Measurements from ENCODE around the gene LAPTM4A. TPM values are rescaled to one million over a fixed set of nuclear protein-coding genes. Genes with fewer than 3 reads are reported as not detected.

Gene LAPTM4A
- total RNA-seq, 2 experiments from 2014 or later = 8.4 to 26.2 TPM

DNA sequence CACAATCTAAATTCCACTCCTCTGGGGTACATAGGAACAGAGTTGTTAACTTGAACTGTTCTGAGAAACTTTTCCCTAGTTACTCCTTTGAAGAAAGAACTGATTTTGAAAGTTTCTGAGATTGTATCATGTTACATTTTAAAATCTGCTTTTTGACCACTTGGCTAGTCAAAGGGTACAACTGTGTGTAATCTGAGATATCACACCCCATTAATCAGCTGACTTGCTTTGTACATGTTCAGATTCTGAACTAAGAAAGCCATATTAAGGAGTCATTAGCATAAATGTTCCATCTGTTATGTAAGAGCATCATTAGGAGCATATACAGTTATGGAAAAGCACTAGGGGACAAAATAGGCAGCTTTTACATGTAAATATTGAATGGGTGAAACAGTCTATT lies 57.7 kb downstream of the LAPTM4A start:
- Histone ChIP-seq H3K79me2 (ENCODE audit: insufficient read depth, low read depth, low read length) (no peaks in the 10 kb centered on the region), H3K4me3 (ENCODE audit: low read depth, low read length, poor library complexity, severe bottlenecking) (no peak overlapping the region), H3K9me2 (ENCODE audit: insufficient read depth, low read length) (no peaks in the 10 kb centered on the region), H3K27ac (ENCODE audit: low read depth, low read length, poor library complexity, severe bottlenecking) (no peak overlapping the region), H3K36me3 (ENCODE audit: insufficient read depth, low read length) (no peaks in the 10 kb centered on the region), H4K20me1 (ENCODE audit: insufficient read depth, low read length) (no peaks in the 10 kb centered on the region), H3K9me3 (ENCODE audit: low read length) (no peaks in the 10 kb centered on the region), H2AFZ (ENCODE audit: low read length) (no peak overlapping the region), H3K4me2 (ENCODE audit: low read length) (no peak overlapping the region), H3K4me1 (ENCODE audit: insufficient read depth, low read length, poor library complexity, severe bottlenecking) (no peaks in the 10 kb centered on the region)
- intact Hi-C loops (cut with micrococcal nuclease; ENCODE audit: unreplicated experiment) = no loop called here
- BruUV-seq (replicated peaks) = no TSS peak
- DNase-seq (ENCODE audit: low spot score) = no peak
- ChIA-PET CTCF (ENCODE audit: unreplicated experiment) (no interaction called here), POLR2A (interaction anchor here (0.6 kb wide), 1 partner anchor 665 kb away, joined by 8 read pairs; no protein-coding TSS in a partner anchor)
- TF ChIP-seq, protein P1, sequence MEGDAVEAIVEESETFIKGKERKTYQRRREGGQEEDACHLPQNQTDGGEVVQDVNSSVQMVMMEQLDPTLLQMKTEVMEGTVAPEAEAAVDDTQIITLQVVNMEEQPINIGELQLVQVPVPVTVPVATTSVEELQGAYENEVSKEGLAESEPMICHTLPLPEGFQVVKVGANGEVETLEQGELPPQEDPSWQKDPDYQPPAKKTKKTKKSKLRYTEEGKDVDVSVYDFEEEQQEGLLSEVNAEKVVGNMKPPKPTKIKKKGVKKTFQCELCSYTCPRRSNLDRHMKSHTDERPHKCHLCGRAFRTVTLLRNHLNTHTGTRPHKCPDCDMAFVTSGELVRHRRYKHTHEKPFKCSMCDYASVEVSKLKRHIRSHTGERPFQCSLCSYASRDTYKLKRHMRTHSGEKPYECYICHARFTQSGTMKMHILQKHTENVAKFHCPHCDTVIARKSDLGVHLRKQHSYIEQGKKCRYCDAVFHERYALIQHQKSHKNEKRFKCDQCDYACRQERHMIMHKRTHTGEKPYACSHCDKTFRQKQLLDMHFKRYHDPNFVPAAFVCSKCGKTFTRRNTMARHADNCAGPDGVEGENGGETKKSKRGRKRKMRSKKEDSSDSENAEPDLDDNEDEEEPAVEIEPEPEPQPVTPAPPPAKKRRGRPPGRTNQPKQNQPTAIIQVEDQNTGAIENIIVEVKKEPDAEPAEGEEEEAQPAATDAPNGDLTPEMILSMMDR (conservative IDR thresholded peaks at IDR 0.05; ENCODE audit: low read length) = no peak
- TF ChIP-seq EZH2phosphoT487 (IDR thresholded peaks at IDR 0.05; ENCODE audit: borderline replicate concordance, low read depth, low read length) = no peak

DNA sequence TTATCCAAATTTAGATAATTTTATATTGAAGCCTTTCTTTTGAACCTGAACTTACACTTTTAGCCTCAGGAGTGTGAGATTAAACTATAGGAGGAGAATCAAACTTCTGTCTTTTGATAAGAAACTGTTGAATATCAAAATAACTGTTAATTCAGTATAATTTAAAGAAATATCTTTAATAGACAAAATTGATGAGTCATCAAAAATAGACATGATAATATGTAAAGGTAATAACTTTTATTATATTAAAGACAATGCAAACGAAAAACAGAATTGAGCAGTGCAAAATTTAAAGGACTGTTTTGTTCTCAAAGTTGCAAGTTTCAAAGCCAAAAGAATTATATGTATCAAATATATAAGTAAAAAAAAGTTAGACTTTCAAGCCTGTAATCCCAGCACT lies 59.5 kb downstream of the LAPTM4A start:
- BruUV-seq (replicated peaks) = no TSS peak
- H3K4me1 ChIP-seq (ENCODE audit: insufficient read depth, low read length, poor library complexity, severe bottlenecking) = no peaks in the 10 kb centered on the region
- intact Hi-C loops (cut with micrococcal nuclease; ENCODE audit: unreplicated experiment) = no loop called here
- no peak overlapping the region for H3K4me2 ChIP-seq (ENCODE audit: low read length)
- CTCF ChIA-PET (ENCODE audit: unreplicated experiment) = no interaction called here
- H3K9me2 ChIP-seq (ENCODE audit: insufficient read depth, low read length) = no peaks in the 10 kb centered on the region
- H3K27ac ChIP-seq (ENCODE audit: low read depth, low read length, poor library complexity, severe bottlenecking) = no peak overlapping the region
- H3K36me3 ChIP-seq (ENCODE audit: insufficient read depth, low read length) = no peaks in the 10 kb centered on the region
- H3K9me3 ChIP-seq (ENCODE audit: low read length) = no peaks in the 10 kb centered on the region
- no peaks in the 10 kb centered on the region for H3K79me2 ChIP-seq (ENCODE audit: insufficient read depth, low read depth, low read length)
- no peak overlapping the region for H2AFZ ChIP-seq (ENCODE audit: low read length)
- POLR2A ChIA-PET = interaction anchor here (1.0 kb wide), 1 partner anchor 10 kb away, joined by 3 read pairs; no protein-coding TSS in a partner anchor
- TF ChIP-seq, protein P1 (conservative IDR thresholded peaks at IDR 0.05; ENCODE audit: low read length) = no peak
- no peak for TF ChIP-seq EZH2phosphoT487 (IDR thresholded peaks at IDR 0.05; ENCODE audit: borderline replicate concordance, low read depth, low read length)
- no peaks in the 10 kb centered on the region for H4K20me1 ChIP-seq (ENCODE audit: insufficient read depth, low read length)
- DNase-seq (ENCODE audit: low spot score) = no peak
- no peak overlapping the region for H3K4me3 ChIP-seq (ENCODE audit: low read depth, low read length, poor library complexity, severe bottlenecking)

DNA sequence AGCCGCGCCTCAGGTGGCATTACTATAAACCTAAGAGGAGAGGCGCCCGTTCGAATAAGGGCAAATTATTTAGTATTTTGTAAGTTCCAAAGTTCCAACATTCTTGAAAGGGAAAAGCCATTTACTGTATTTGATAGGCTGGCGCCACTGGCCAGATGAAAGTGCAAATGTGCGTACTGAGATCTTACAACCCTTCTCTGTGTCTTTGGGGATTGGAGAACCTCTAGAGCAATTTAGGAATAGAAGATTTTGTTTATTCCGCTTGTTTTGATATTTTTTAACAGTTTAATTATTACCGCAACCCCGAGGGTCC lies 61.1 kb downstream of the LAPTM4A start:
- CTCF ChIA-PET (ENCODE audit: unreplicated experiment) = no interaction called here
- H2AFZ ChIP-seq (ENCODE audit: low read length) = no peak overlapping the region
- H3K79me2 ChIP-seq (ENCODE audit: insufficient read depth, low read depth, low read length) = no peaks in the 10 kb centered on the region
- H3K9me3 ChIP-seq (ENCODE audit: low read length) = no peaks in the 10 kb centered on the region
- H3K4me3 ChIP-seq (ENCODE audit: low read depth, low read length, poor library complexity, severe bottlenecking) = no peak overlapping the region
- no peak overlapping the region for H3K27ac ChIP-seq (ENCODE audit: low read depth, low read length, poor library complexity, severe bottlenecking)
- no TSS peak for BruUV-seq (replicated peaks)
- H3K4me2 ChIP-seq (ENCODE audit: low read length) = peak overlapping the region; percentile 51; the same call in 1 of the 2 replicates
- TF ChIP-seq, protein P1 (conservative IDR thresholded peaks at IDR 0.05; ENCODE audit: low read length) = no peak
- no peak for TF ChIP-seq EZH2phosphoT487 (IDR thresholded peaks at IDR 0.05; ENCODE audit: borderline replicate concordance, low read depth, low read length)
- no peaks in the 10 kb centered on the region for H4K20me1 ChIP-seq (ENCODE audit: insufficient read depth, low read length)
- DNase-seq (ENCODE audit: low spot score) = no peak
- intact Hi-C loops (cut with micrococcal nuclease; ENCODE audit: unreplicated experiment) = no loop called here
- H3K36me3 ChIP-seq (ENCODE audit: insufficient read depth, low read length) = no peaks in the 10 kb centered on the region
- no peaks in the 10 kb centered on the region for H3K9me2 ChIP-seq (ENCODE audit: insufficient read depth, low read length)
- POLR2A ChIA-PET = no interaction called here
- no peaks in the 10 kb centered on the region for H3K4me1 ChIP-seq (ENCODE audit: insufficient read depth, low read length, poor library complexity, severe bottlenecking)

Measured in OCI-LY7 (cell line).